GM19043 (cell line): ENCODE results near the gene SERPINB1.
"Not testable (repeated sequence)": the region's sequence is repeated elsewhere in the genome, so short reads cannot be mapped to it uniquely, and the experiment has no call there.

Experiments
- ATAC-seq: cut with Tn5 transposase; IDR thresholded peaks from one replicate; pipeline ENCODE4 v1.9.1; 2021; ENCODE audit warnings: low read depth; ENCODE audit not compliant: unreplicated experiment

SERPINB1 gene

GRCh38 chr6:2866171-2866846 is 24.6 kb upstream of the SERPINB1 start:
- ATAC-seq = peak; percentile 42

GRCh38 chr6:2865694-2866151 is 24.1 kb upstream of the SERPINB1 start:
- no peak for ATAC-seq

GRCh38 chr6:2865270-2865669 is 23.6 kb upstream of the SERPINB1 start:
- ATAC-seq = no peak

- no peak for ATAC-seq
Measured at GRCh38 chr6:2863901-2864300, 22.2 kb upstream of the SERPINB1 start.

- peak; percentile 44 for ATAC-seq
Measured at GRCh38 chr6:2862712-2863181, 21.1 kb upstream of the SERPINB1 start.

GRCh38 chr6:2861822-2862164 is 20.1 kb upstream of the SERPINB1 start:
- ATAC-seq = no peak

GRCh38 chr6:2861060-2861821 is 19.6 kb upstream of the SERPINB1 start:
- ATAC-seq = no peak

- ATAC-seq = not testable (repeated sequence)
Measured at GRCh38 chr6:2860706-2861059, 19.0 kb upstream of the SERPINB1 start.

- not testable (repeated sequence) for ATAC-seq
Measured at GRCh38 chr6:2859798-2860705, 18.4 kb upstream of the SERPINB1 start.

GRCh38 chr6:2859185-2859700 is 17.6 kb upstream of the SERPINB1 start:
- no peak for ATAC-seq

- peak; percentile 45 for ATAC-seq
Measured at GRCh38 chr6:2857580-2858337, 16.1 kb upstream of the SERPINB1 start.

- no peak for ATAC-seq
Measured at GRCh38 chr6:2857185-2857579, 15.5 kb upstream of the SERPINB1 start.

GRCh38 chr6:2855061-2855519 is 13.4 kb upstream of the SERPINB1 start:
- ATAC-seq = no peak

GRCh38 chr6:2854396-2854982 is 12.8 kb upstream of the SERPINB1 start:
- ATAC-seq = no peak

GRCh38 chr6:2853769-2854395 is 12.2 kb upstream of the SERPINB1 start:
- ATAC-seq = no peak

- not testable (repeated sequence) for ATAC-seq
Measured at GRCh38 chr6:2853378-2853768, 11.7 kb upstream of the SERPINB1 start.

- no peak for ATAC-seq
Measured at GRCh38 chr6:2852921-2853322, 11.3 kb upstream of the SERPINB1 start.

- no peak for ATAC-seq
Measured at GRCh38 chr6:2852514-2852855, 10.8 kb upstream of the SERPINB1 start.
